K562 (cell line): Measurements from ENCODE around the gene CD38. TPM values are rescaled to one million over a fixed set of nuclear protein-coding genes. Genes with fewer than 3 reads are reported as not detected.

Experiments
- ATAC-seq: fragments of 200-7000 bp; cut with Tn5 transposase; 3 replicates; pipeline ENCODE4 v1.9.1; 2020; ENCODE audit warnings: moderate library complexity
- BruUV-seq: library from RNA; stranded (reverse); fragments of 400-500 nt; replicated peaks from 2 replicates; lab custom pipeline; 2021; lab: Mats Ljungman, UMichigan
- CTCF ChIA-PET: fragments of 300-600 bp; formaldehyde crosslinking; extraction: SDS; loops from one replicate; lab custom pipeline; 2021; ENCODE audit warnings: low intra/inter-chr PET ratio; lab: Yijun Ruan, JAX
- POLR2A ChIA-PET: fragments of 300-600, 350-650 bp; sonication (Branson Sonifier 250); formaldehyde crosslinking; extraction: SDS; loops from one replicate; lab custom pipeline; 2021; ENCODE audit warnings: antibody characterized with exemption, inconsistent platforms; lab: Yijun Ruan, JAX
- DNase-seq, 4 experiments: peaks; one replicate each; pipeline versions ENCODE4 v3.0.0 to v3.0.0-alpha.2; 2011 to 2018; ENCODE audit warnings: low spot score in 3 of 4, mixed read lengths in 3 of 4; ENCODE audit errors: extremely low read depth in 1 of 4
- FAIRE-seq: peaks from 2 replicates; lab custom pipeline; 2011; peaks lifted over from hg19 to GRCh38; lab: Jason Lieb, UNC
- H2AFZ ChIP-seq: 2 replicates; pipeline ENCODE4 v1.6.0; 2011; ENCODE audit warnings: low read depth, low read length, control low read depth, inconsistent platforms
- H3K27ac ChIP-seq: fragments of 200-600 bp; 3 replicates; pipeline ENCODE4 v1.8.0; 2011; ENCODE audit warnings: low read depth, mild to moderate bottlenecking, control low read depth, inconsistent platforms, low read length, moderate library complexity, mixed read lengths; ENCODE audit errors: extremely low read depth
- H3K27me3 ChIP-seq, 2 experiments: fragments of 300-600 bp in 1 of 2; 2 replicates in 1 of 2; 3 replicates in 1 of 2; pipeline versions ENCODE4 v1.6.0 to v1.8.0; 2011; ENCODE audit warnings: inconsistent platforms in 2 of 2, low read length in 2 of 2, mild to moderate bottlenecking in 1 of 2, mixed read lengths in 1 of 2, moderate library complexity in 1 of 2; ENCODE audit not compliant: control insufficient read depth in 2 of 2, insufficient read depth in 2 of 2
- H3K36me3 ChIP-seq: fragments of 300-600 bp; 3 replicates; pipeline ENCODE4 v1.8.0; 2011; ENCODE audit warnings: mild to moderate bottlenecking, low read length, inconsistent platforms; ENCODE audit not compliant: control insufficient read depth, insufficient read depth
- H3K4me1 ChIP-seq, 2 experiments: fragments of 200-600 bp in 1 of 2; replicated peaks in 1 of 2; 2 replicates in 1 of 2; 3 replicates in 1 of 2; pipeline versions ENCODE4 v1.5.1 to v1.8.0; 2011; ENCODE audit warnings: inconsistent platforms in 2 of 2, low read length in 2 of 2, mild to moderate bottlenecking in 1 of 2, mixed read lengths in 1 of 2, moderate library complexity in 1 of 2; ENCODE audit not compliant: control insufficient read depth in 2 of 2, insufficient read depth in 2 of 2
- H3K4me2 ChIP-seq: 2 replicates; pipeline ENCODE4 v1.6.1; 2011; ENCODE audit warnings: low read length, control low read depth, inconsistent platforms, mixed read lengths; ENCODE audit not compliant: insufficient read depth
- H3K4me3 ChIP-seq: fragments of 200-600 bp; sonication (generic), shearing (Covaris generic); 2 replicates; pipeline ENCODE4 v1.5.1; 2016; ENCODE audit warnings: control low read depth, inconsistent platforms
- H3K79me2 ChIP-seq: fragments of 200-600 bp; 3 replicates; pipeline ENCODE4 v1.8.0; 2011; ENCODE audit warnings: low read length, inconsistent platforms; ENCODE audit not compliant: control insufficient read depth, insufficient read depth
- H3K9ac ChIP-seq, 2 experiments: 2 replicates each; pipeline versions ENCODE4 v1.6.0 to v1.6.1; 2011; ENCODE audit warnings: low read depth in 2 of 2, low read length in 2 of 2, control low read depth in 1 of 2, inconsistent platforms in 1 of 2, mild to moderate bottlenecking in 1 of 2, mixed read lengths in 1 of 2; ENCODE audit not compliant: insufficient read depth in 1 of 2
- H3K9me1 ChIP-seq: one replicate; pipeline ENCODE4 v1.6.0; 2011; ENCODE audit warnings: inconsistent platforms, mild to moderate bottlenecking, low read length, moderate library complexity; ENCODE audit not compliant: control insufficient read depth, insufficient read depth
- H3K9me3 ChIP-seq: replicated peaks from 2 replicates; pipeline ENCODE4 v1.5.1; 2011; ENCODE audit warnings: low read depth, low read length, inconsistent platforms; ENCODE audit not compliant: control insufficient read depth, insufficient read depth
- H4K20me1 ChIP-seq: replicated peaks from 2 replicates; pipeline ENCODE4 v1.6.1; 2011; ENCODE audit warnings: low read length, inconsistent platforms, mixed read lengths; ENCODE audit not compliant: control insufficient read depth, insufficient read depth
- BCOR ChIP-seq: fragments of 450-650 bp; IDR thresholded peaks from 2 replicates; pipeline ENCODE4 v1.6.1; 2016
- BRCA1 ChIP-seq, 2 experiments: fragments of 450-650 bp in 1 of 2; sonication (generic) in 1 of 2; formaldehyde crosslinking in 1 of 2; IDR thresholded peaks; 2 replicates each; pipeline versions ENCODE4 v1.5.0 to v1.6.1; 2017 to 2020; ENCODE audit warnings: mild to moderate bottlenecking in 1 of 2, missing genetic modification reagents in 1 of 2
- BRD9 ChIP-seq: fragments of 450-650 bp; IDR thresholded peaks from 2 replicates; pipeline ENCODE4 v1.6.1; 2018; ENCODE audit warnings: low read depth; ENCODE audit not compliant: partially characterized antibody
- FIP1L1 ChIP-seq: fragments of 200-400 bp; formaldehyde crosslinking; IDR thresholded peaks from 2 replicates; pipeline ENCODE4 v1.6.1; 2018; ENCODE audit warnings: mild to moderate bottlenecking, low read depth, low read length; ENCODE audit not compliant: poor library complexity, severe bottlenecking
- NCOA4 ChIP-seq: fragments of 450-650 bp; IDR thresholded peaks from 2 replicates; pipeline ENCODE4 v1.6.1; 2018; ENCODE audit warnings: mild to moderate bottlenecking; ENCODE audit not compliant: partially characterized antibody
- NCOR1 ChIP-seq: fragments of 450-650 bp; IDR thresholded peaks from 2 replicates; pipeline ENCODE4 v1.6.1; 2016; ENCODE audit warnings: mild to moderate bottlenecking, moderate library complexity
- NELFE ChIP-seq: IDR thresholded peaks from 2 replicates; pipeline ENCODE4 v1.6.1; 2011; ENCODE audit warnings: mild to moderate bottlenecking; ENCODE audit not compliant: insufficient read depth, insufficient read length
- RBFOX2 ChIP-seq: fragments of 200-400 bp; formaldehyde crosslinking; IDR thresholded peaks from 2 replicates; pipeline ENCODE4 v1.6.1; 2017; ENCODE audit warnings: low read depth, mild to moderate bottlenecking, low read length, moderate library complexity
- RFX1 ChIP-seq: fragments of 450-650 bp; IDR thresholded peaks from 2 replicates; pipeline ENCODE4 v1.6.1; 2016; ENCODE audit warnings: mild to moderate bottlenecking, moderate library complexity
- SMC3 ChIP-seq: conservative IDR thresholded peaks from 2 replicates; pipeline ENCODE4 v1.6.1; 2011; ENCODE audit warnings: low read depth, low read length, improper control_type of control experiment; ENCODE audit not compliant: insufficient read depth
- ZBTB33 ChIP-seq: sonication (generic); formaldehyde crosslinking; IDR thresholded peaks from 2 replicates; pipeline ENCODE4 v1.8.1; 2023; ENCODE audit warnings: mild to moderate bottlenecking, missing genetic modification reagents
- ZBTB5 ChIP-seq: fragments of 450-650 bp; IDR thresholded peaks from 2 replicates; pipeline ENCODE4 v1.6.1; 2017; ENCODE audit warnings: antibody characterized with exemption
- ZNF134 ChIP-seq: fragments of 250-450 bp; sonication (Bioruptor Pico); conservative IDR thresholded peaks from 2 replicates; pipeline ENCODE4 v1.4.0; 2020
- ZNF140 ChIP-seq: fragments of 250-450 bp; sonication (Bioruptor Pico); IDR thresholded peaks from 2 replicates; pipeline ENCODE4 v1.8.0; 2021; ENCODE audit warnings: moderate library complexity, mild to moderate bottlenecking, inconsistent platforms
- ZNF764 ChIP-seq: fragments of 250-450 bp; sonication (Bioruptor Pico); IDR thresholded peaks from 2 replicates; pipeline ENCODE4 v1.4.0; 2020; ENCODE audit warnings: low read depth, mild to moderate bottlenecking, moderate library complexity
- ZSCAN29 ChIP-seq: fragments of 450-650 bp; IDR thresholded peaks from 2 replicates; pipeline ENCODE4 v1.6.1; 2017
- in situ Hi-C: fragments of 300-500 bp; cut with MboI; formaldehyde crosslinking; loops from 4 replicates; pipeline ENCODE4 v1.15.0; 2018; ENCODE audit warnings: inconsistent platforms, mixed read lengths
- intact Hi-C: fragments of 100-400 bp; cut with micrococcal nuclease; formaldehyde crosslinking; loops from 2 replicates; pipeline ENCODE4 v1.14.2; 2022
- polyA plus RNA-seq, 8 experiments: library from polyadenylated mRNA; depleted of rRNA in 4 of 8; stranded (reverse) in 5 of 8; unstranded in 3 of 8; fragments of >200 nt; fragmentation: Nextera tagmentation in 2 of 8; fragmentation: Illumina TruSeq in 1 of 8; extraction: Ambion mirVana in 2 of 8; extraction: Trizol in 1 of 8; gene quantifications; 2 replicates each; pipeline versions ENCODE4 v1.2.1 to v1.2.3, GENCODE V29; 2011 to 2014; ENCODE audit warnings: inconsistent platforms in 1 of 8, missing spikeins in 1 of 8
- total RNA-seq, 7 experiments: library from RNA; depleted of rRNA in 6 of 7; stranded (reverse); fragments of >200 nt in 6 of 7; fragmentation: Illumina TruSeq in 2 of 7; extraction: Trizol in 2 of 7; gene quantifications; 2 replicates each; pipeline versions ENCODE4 v1.2.1 to v1.2.3, GENCODE V29; 2011 to 2021; ENCODE audit warnings: low replicate concordance in 1 of 7

Gene CD38
- total and polyA plus RNA-seq, 9 of the 15 experiments (the other 6 are each of a cell fraction or from before 2014, with no cell fraction given): 0.04 to 0.06 (median 0.04) TPM; not detected in 5

- TF ChIP-seq ZBTB33 (CRISPR knock-in tag) (no peak), NCOR1 (no peak), RBFOX2 (no peak), BCOR (no peak), SMC3 (no peak)
These were observed 55.7 kb downstream of the CD38 start (continued) for GRCh38 chr4:15833801-15834200.

- BruUV-seq: no TSS peak
- H2AFZ ChIP-seq: no peak overlapping the region
- no peak for TF ChIP-seq ZNF764
- no peak for TF ChIP-seq BRCA1 (IDR thresholded peaks at IDR 0.05)
- no peak for TF ChIP-seq BRCA1 (CRISPR knock-in tag; IDR thresholded peaks at IDR 0.05)
- no peak for TF ChIP-seq ZSCAN29
- no peak for TF ChIP-seq ZBTB5
- TF ChIP-seq RFX1: no peak
- no peak for TF ChIP-seq ZNF140 (CRISPR knock-in tag)
- no peak for TF ChIP-seq FIP1L1
- TF ChIP-seq ZNF134 (CRISPR knock-in tag): no peak
- TF ChIP-seq BRD9: no peak
- no peak for TF ChIP-seq NCOA4
- TF ChIP-seq NELFE: no peak
- no peaks in the 10 kb centered on the region for H3K36me3 ChIP-seq
- no peak overlapping the region for H3K4me3 ChIP-seq
- no peaks in the 10 kb centered on the region for H3K79me2 ChIP-seq
- in situ Hi-C loops: no loop called here
- H4K20me1 ChIP-seq: no peaks in the 10 kb centered on the region
- intact Hi-C loops: no loop called here
- peaks cover 0 to 4% of the 10 kb centered on the region in 2 experiments; a peak in 1 of 5 replicates for H3K4me1 ChIP-seq
- POLR2A ChIA-PET: interaction anchor here (0.7 kb wide), 1 partner anchor 156 kb away, joined by 3 read pairs; no protein-coding TSS in a partner anchor
- CTCF ChIA-PET: no interaction called here
- no peak for DNase-seq
- no peak for FAIRE-seq
- H3K27ac ChIP-seq: no peak overlapping the region
- no peaks in the 10 kb centered on the region for H3K9me1 ChIP-seq
- no peaks in the 10 kb centered on the region for H3K9me3 ChIP-seq
- H3K9ac ChIP-seq: no peak overlapping the region
- H3K4me2 ChIP-seq: no peak overlapping the region
- H3K27me3 ChIP-seq: no peaks in the 10 kb centered on the region
- no peak for ATAC-seq
These were observed 58.2 kb downstream of the CD38 start for GRCh38 chr4:15836362-15836761.
